DMS153 treated with DMSO at 0.1 percent for 48 hours (cell line): ENCODE data around the gene DCST2.
A peak's percentile ranks its signal among the peaks of the same experiment; 100 is the strongest.

Source experiments
- DNase-seq: peaks from one replicate; lab custom pipeline; 2025; ENCODE audit not compliant: unreplicated experiment; lab: John Stamatoyannopoulos, UW

Gene DCST2

DNA sequence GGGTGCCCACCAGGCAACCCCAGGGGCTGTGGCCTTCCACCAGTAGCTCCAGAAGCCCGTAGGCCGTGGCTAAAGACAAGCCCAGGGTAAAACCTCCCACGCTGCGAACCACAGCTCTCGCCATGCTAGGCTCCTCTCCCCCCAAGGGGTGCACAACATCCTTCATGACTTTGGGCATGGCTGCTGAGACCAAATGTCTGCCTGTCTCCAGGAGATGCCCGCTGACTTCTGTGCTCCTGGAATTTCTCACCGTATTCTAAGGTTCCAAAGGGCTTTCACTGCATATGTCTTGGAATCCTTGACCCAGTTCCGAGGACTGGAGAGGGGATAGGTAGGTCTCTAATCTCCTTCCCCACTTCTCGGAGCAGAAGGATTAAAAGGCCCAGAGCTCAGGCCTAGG is at the start of gene DCST2, which contains the start of gene DCST1:
Gene DCST2, minus strand, starts transcription at position 258 of the 400 bp plus-strand sequence. Its CDS starts 80 bp downstream, at position 178.
Gene DCST1, plus strand, starts transcription at position 301 of the 400 bp plus-strand sequence. CDS start 213 bp downstream, outside the sequence.
- DNase-seq: no peak

DNA sequence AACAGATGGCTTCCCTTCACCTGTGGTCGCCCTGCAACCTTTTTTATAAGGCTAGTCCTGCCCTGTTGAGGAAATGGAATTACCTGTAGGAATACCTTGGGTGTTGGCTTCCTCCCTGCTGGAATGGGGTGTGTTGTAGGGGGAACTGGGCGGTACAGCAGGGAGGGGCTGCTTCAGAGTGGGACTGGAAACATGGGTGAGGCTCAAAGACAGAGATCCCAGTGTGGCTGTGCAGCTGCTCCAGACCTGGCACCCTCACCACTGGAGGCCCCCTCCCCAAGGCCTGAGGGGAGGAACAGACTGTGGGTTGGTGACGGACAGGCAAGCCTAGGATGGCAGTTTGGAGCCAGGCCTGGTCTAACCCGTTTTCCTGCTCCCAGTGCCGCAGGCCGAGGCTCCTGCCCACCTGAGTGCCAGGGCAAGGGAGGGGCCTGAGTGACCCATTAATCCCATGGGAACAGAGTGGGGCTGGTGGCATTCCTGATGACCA is 49.5 kb upstream of the DCST2 start:
- no peak for DNase-seq

DNA sequence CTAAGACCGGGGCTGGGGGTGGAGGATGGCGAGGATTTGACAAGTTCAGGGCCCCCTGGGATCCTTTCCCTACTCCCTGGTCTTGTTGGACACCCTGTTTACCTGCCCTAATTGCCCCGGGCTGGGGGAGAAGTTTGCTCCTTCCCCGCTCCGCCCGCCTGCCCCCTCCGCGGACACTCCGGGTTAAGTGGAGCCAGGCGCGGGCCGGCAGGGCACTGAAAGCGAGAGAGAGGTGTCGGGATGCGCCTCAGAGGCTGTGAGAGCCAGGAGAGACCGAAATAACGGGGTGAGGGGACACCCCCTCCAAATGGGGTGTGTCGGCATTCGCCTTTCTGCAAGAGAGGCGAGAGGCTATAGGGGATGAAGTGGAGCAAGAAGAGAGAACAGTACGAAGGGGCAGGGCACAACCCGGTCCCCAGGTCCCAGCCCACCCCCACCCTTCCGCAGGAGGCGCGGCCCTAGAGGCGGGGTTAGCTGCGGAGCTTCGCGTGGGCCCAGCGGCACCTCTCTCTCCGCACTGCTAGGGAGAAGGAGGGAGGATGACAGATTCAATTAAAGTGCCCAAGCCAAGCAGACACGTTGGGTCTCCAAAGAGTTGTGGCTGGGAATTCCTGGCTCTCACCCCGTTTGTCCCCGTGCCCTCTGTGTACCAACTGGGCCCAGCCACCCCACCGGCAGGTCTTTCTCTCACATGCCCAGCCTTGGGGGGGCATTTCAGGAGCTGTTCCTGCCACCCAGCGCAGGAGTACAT is 48.9 kb upstream of the DCST2 start:
- no peak for DNase-seq

DNA sequence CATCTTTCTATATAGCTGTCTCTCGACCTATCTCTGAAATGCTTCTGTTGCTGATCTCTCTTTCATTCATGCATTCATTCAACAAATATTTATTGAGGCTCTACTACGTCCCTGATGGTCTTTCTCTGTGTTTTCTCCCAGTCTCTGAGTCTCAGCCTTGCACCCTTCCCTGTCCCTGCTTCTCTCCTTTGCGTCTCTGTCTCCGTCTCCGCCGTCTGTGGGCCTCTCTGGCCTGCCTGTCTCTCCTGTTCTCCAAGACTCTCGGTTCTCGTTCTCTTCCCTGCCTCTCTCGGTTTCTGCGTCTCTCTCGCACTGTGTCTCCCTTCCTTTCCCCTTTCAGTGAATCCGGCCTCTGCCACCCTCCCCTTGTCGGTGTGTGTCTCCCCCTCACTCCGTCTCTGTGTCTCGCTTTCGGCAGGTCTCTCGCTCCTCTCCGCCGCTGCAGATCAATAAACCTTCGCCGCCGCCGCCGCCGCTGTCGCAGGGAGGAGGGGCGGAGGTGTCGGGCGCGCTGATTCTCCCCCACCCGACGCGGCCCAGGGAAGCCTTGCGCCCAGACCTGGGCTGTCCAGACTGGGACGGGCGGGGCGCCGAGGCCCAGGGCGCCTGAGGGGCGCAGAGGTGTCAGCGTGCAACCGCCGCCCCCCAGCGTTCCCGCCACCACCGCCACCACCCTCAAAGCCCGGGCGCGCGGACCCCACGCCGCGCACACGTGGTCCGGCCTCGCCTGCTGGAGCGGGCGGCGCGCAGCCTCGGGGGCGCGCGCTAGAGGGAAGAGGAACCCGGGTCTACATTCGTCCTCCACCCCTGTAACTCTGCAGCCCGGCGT is 48.1 kb upstream of the DCST2 start:
- no peak for DNase-seq

DNA sequence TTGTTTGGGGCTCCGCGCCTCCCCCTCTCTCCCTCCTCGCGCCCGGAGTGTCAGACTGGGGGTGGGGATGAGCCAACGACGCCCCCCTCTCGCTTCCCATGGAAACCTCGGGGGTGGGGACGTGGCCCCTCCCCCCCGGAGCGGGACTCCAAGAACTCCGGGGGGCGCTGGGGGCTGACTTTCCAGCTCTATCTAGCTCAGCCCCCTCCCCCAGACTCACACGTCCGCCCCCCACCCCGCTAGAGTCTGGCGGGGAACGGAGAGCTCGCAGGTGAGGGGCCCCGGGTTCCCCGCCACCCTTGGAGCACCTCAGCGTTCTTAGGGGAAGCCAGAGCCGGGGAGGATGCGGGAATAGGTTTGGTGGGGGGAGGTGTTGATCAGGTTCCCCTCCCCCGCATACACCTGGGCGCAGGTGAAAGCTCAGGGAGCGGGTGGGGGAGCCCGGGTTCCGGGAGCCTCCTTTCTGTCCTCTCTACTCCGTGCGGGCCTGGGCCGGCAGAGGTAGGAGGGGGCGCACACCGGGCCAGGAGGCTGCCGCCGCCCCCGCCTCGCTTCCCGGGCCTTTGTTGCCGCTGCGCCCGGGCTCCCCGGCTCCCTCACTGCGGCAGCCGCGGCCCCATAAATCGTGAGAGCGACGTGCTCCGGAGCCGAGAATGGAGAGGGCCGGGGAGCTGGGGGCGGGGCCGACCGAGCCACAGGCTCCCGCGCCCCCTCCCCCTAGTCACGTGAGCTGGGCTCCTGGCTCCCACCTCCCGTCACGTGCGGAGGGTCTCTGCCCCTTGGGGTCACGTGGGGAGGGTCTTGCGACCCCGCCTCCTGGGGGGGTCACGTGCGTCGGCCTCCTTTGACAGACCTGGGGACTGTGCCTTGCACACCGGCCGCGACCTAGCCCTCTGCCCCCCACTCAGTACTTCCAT is 47.0 kb upstream of the DCST2 start:
- DNase-seq: no peak

DNA sequence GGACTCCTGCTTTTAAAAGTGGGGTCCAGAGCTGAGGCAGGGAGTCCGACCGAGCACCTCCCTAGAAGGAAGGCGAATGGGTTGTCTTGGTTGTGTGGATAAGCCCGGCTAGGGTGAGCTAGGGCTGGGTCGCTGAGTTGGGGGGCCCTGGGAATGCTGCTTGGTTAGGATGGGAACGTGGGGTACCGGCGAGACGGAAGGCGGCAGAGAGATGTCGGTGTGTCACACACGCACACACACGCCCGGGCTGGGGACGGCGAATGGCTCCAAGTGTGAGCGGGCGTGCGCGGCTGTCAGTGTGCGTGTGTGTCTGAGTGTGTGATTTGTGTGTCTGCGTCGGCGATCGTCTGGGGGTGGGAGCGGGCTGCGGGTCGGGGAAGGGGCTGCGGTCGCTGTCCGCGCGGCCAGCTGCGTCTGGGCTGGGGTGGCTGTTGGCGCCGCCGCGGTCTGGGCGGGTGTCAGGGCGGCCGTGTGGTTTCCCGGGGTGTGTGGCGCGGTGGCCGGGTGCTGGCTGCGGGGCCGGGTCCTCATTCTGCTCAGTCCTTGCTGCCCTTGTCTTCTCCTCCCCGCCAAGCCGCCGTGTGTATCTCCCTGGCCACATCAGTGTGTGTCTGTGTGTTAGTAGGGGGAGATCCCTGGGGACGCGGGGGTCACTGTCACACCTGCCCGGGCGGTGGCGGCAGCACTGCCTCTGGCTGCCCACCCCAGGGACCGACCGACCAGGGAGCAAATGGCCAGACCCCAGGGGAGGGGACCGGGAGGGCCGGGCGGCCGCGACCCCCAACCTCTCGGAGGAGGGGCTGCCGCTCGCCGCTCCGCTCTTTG is 46.1 kb upstream of the DCST2 start:
- DNase-seq: no peak

DNA sequence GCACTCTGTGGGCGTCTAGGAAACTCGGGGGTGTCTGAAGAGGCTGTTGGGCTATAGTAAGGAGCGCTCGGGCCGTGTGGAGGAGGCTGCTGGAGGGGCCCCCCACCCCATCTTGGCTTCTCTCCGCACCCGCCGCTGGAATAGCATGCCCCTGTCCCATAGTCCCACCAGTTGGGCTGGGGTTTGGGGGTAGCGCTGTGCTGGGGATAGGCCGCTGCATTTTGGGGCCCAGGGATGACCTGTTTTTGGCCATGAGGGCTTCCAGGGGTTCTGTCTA is 45.6 kb upstream of the DCST2 start:
- no peak for DNase-seq

DNA sequence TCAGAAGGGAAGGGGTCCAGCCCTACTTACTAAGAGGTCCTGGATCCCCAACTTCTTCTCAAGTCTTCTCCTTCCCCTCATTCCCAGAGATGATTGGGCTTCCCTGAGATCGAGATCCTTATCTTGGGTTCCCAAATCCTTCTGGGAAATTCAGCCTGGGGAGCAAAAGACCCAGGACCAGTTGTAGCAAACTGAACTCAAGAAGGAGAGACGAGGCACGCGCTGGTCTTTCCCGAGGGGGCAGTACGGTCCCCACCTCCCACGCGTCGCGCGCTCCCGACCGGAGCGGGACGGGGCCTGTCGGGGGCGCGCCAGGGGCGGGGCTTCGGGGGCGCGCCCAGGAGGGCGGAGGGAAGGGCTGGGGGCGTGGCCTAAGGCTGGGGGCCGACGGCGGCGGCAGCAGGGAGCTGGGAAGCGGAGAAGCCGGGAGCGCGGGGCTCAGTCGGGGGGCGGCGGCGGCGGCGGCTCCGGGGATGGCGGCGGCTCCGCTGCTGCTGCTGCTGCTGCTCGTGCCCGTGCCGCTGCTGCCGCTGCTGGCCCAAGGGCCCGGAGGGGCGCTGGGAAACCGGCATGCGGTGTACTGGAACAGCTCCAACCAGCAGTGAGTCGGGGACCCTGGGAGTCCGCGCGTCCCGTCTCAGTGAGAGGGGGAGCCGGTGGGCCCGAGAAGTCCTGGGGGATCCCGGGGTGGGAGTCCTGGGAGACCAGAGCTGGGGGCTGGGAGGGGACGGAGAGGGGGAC is 45.1 kb upstream of the DCST2 start, which contains the start of gene EFNA3:
Gene EFNA3, plus strand, starts transcription at position 369 of the 741 bp plus-strand sequence. Its CDS starts 105 bp downstream, at position 474.
- DNase-seq: no peak

DNA sequence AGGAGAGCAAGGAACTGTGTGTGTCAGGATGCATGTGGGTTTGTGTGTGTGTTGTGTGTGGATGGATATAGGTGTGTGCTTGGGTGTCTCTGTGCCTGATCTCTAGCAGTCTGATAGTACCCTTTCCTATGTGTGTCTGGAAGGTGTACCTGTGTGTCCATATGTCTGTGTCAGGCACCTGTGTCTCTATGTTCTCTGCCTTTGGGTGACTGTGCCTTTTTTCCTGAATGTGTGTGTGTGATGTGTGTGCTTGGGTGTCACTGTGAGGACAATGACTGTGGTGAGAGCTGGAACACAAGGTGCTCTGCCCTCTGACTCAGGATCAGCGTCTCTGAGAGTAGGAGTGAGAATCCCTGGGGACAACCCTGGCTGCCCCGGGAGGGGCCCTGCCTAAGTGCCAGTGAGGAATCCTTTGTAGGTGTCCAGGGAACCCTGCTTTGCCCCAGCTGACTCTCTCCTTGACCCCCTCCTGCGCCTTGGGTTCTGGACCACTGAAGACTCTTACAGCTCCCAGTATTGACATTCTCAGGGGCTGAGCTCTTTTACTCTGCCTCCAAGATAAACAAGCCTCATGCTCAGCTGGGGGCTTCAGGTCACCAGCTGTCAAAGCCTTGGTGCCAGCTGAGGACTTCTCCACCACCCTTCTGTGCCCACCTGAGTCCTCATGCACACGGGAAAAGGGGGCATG is 44.3 kb upstream of the DCST2 start:
- no peak for DNase-seq

DNA sequence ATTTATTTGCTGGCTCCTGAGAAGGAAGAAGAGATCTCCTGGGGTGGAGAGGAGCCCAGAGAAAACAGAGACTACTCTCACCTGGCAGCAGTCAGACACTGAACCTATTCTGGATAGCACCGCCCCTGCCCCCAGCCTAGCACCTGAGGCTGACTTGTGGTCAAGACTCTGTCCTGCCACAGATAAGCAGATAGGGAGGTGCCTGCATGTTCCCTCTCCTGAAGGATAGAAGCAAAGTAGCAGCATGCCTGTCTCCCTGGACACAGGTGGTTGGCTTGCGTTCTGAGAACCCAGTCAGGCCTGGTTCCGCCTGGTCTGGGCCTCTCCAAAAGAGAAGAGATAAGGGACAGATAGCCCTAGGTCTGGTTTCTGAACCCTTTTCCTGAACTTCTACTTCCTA is 43.8 kb upstream of the DCST2 start:
- DNase-seq: no peak

DNA sequence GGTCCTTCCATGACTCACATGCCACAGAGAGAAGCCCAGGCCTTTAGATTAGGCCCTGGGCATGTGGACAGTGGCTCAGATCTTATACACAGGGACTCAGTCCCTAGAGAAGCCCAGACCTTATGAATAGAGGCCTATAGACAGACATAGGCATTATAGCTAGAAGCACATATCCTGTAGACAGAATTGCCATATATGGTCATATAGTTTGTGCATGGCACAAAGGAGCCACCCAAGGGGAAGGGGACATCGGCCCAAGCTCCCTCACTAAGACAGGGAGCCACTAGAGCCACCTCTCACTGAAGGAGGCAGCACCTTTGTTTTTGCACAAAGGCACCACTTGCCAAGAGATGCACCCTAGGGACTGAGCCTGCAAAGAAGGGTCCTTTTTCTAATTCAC is 42.8 kb upstream of the DCST2 start:
- DNase-seq: no peak

DNA sequence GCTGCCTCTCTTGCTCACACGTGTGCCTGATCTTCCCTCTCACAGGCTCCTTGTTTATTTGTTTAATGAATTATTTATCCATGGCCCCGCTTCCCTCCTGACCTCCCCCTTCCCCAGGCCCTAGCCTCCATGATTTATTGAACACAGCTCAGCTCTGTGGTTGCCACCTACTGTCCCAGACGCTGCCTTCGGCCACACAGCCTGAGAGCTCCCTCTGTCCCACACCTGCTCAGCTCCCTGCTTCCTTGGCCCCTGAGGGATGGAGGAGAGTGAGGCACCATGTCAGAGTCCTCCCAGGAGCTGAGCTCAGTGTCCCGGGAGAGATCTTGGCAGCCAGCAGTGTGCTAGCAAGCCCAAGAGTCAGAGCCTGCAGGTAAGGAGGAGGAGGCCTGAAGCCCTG is 42.0 kb upstream of the DCST2 start:
- DNase-seq: peak; percentile 80

DNA sequence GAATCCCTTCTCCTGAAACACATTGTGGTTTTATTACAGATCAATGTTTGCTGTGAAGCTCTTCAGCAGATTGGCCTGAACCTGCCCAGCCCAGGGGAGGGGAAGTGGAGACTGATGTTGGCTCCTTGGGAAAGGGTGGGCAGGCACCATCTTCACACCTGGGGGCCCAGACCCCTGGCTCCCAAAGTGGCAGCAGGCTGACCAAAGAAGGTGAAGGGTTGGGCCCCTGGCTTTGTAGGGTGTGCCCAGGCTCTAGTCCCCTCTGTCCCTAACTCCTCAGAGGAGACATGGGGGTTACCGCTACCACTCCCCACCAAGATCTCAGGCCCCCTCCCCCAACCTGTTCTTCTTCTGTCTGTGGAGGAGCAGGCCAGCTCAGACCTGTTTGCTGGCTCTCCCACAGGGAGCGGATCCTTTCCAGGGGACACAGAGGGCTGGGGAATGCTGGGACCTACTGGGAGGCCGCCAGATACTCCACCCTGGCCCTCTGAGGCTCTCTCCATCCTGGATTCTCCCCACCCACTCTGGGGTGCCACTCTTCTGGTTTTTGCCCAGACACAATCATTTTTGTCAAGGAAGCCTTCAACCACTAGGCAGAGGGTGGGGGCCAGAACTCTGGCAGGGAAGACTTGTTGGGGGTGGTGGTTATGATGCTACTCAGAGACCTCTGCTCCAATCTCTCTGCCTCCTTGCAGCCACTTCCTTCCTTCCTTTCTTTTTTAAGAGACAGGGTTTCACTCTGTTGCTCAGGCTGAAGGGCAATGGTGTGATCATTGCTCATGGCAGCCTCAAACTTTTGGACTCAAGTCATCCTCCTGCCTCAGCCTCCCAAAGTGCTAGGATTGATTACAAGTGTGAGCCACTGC is 40.0 kb upstream of the DCST2 start:
- DNase-seq: no peak

DNA sequence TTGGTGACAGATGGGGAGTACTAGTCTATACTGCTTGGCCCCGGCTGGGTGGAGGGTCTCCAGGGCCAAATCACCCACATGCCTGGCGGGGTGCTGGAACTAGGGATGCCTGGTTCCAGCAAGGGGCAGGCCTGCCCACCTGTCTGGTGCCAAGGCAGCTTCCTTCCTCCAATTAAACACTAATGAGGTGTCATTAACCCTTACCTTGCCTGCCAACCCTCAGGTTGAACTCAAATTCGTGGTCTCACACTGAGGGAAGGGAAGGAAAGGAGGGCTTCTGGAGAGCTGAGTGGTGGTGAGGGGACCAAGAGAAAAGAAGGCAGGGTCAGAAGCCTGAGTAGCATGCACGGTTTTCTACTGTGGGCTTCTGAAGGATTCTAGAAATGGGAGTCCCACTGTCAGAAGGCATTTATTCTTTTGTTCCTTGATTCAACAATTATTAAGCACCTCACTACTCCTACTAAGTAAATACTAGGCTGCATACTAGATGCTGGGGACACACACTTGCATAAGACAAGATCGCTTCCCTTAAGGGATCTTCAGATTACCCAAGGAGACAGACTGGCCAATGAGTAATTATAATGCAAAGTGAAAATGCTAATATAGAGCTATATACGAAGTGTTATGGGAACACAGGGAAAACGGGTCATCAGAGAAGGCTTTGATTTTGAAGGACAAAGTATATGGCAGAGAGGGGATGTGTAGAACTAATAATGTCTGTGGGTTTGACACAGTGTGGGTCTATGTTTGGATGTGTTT is 39.1 kb upstream of the DCST2 start:
- DNase-seq: no peak

DNA sequence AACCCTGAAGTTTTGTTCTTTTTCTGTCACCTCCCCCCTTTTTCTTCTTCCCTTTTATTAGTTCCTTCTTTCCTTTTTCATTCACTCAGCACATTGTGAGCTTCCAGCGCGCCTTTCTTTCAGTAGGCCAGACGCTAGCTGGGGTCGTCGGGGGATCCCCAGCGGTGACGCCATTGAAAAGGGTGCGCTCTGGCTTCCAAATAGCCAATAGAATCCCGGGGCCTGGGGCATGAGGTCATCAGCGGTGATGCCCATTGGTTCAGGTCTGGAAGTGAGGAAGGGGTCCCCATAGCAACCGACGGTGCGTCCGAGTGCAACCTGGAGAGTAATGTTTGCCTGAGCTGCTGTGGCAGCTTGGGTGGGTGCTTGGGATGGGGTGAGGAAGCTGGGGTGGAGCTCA is 38.1 kb upstream of the DCST2 start:
- DNase-seq: peak; percentile 73

DNA sequence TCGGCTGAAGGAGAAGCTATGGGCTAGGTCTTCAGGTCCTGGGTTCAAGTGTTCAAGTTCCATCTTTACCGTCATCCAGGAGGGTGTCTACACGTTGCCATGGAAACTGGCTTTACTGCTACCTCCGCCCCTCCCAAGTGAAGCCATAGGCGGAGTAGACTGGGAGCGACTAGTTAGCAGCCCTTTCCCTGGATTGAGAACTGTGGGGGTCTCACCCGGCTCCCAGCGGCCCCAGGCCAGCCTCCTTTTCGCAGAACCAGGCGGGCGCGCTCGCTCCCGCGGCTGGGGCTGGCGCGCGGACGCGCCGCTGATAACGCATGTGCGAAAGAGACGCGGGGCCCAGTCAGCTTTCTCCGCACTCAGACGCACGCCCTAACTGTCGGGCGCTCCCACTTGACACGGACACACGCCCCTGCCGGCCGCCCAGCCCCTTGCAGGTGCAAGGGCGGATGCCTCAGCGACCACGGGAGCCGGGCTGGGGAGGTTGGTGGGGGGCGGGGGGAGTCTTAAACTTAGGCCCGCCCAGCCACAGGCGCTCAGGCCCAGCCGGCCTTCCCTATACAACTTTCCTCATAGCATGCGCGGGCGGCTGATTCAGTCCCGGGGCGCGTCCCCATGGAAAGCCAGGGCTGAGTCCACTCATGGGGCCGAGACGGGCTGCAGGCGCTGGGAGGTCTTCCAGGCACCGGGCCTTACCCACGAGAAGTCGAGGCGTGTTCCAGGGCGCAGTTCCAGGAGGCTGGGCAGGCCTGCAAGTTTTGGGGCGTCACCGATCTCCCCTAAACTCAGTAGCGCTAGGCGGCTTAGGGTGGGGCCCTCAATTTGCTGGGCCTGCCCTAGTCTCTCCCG is 37.4 kb upstream of the DCST2 start:
- DNase-seq: peak; percentile 70
